Prostate gland (tissue), 2 donors: Measurements from ENCODE around the gene LEO1.

Source experiments
- POLR2A ChIP-seq: fragments of 450-650 bp; IDR thresholded peaks from one replicate; pipeline ENCODE4 v1.6.1; 2016; ENCODE audit warnings: antibody characterized with exemption, mild to moderate bottlenecking
- POLR2AphosphoS5 ChIP-seq: sonication (generic); formaldehyde crosslinking; IDR thresholded peaks from one replicate; pipeline ENCODE4 v1.6.1; 2017; ENCODE audit warnings: antibody characterized with exemption
- TF ChIP-seq, protein P1 (sequence below), 4 experiments: fragments of 200-600 bp in 2 of 4; fragments of 450-650 bp in 2 of 4; sonication (generic) in 2 of 4; IDR thresholded peaks; 1 replicate in 3 of 4; 2 replicates in 1 of 4; pipeline ENCODE4 v1.5.1; 2016 to 2019; ENCODE audit warnings: antibody characterized with exemption in 4 of 4, mild to moderate bottlenecking in 2 of 4, moderate library complexity in 2 of 4

DNA sequence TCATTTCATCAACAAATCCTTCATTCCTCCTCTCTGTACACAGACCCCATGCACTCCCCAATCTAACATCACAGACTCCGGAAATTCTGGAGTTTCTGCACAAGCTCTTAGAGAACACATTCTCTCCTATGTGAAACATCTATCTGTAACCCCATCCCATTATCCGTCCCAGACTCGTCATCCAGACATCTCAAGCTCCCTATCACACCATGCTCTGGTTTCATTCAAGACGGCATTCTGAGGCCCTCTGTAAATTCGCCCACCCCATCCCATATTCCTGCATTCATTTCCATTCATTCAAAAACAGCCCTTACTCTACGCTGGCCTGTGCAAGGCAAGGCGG lies 575 bp downstream of the LEO1 start:
- no peak for TF ChIP-seq POLR2A
- TF ChIP-seq, protein P1, sequence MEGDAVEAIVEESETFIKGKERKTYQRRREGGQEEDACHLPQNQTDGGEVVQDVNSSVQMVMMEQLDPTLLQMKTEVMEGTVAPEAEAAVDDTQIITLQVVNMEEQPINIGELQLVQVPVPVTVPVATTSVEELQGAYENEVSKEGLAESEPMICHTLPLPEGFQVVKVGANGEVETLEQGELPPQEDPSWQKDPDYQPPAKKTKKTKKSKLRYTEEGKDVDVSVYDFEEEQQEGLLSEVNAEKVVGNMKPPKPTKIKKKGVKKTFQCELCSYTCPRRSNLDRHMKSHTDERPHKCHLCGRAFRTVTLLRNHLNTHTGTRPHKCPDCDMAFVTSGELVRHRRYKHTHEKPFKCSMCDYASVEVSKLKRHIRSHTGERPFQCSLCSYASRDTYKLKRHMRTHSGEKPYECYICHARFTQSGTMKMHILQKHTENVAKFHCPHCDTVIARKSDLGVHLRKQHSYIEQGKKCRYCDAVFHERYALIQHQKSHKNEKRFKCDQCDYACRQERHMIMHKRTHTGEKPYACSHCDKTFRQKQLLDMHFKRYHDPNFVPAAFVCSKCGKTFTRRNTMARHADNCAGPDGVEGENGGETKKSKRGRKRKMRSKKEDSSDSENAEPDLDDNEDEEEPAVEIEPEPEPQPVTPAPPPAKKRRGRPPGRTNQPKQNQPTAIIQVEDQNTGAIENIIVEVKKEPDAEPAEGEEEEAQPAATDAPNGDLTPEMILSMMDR (IDR thresholded peaks at IDR 0.05), result no peak
- TF ChIP-seq POLR2AphosphoS5, result no peak
